Stimulated activated CD4-positive, alpha-beta T cell treated with anti-CD3 and anti-CD28 coated beads, Interleukin-1b, Interleukin-23, amount 100 ng/mL, for 48 hours (primary cell): Measurements from ENCODE around the gene GADD45B.
"Not testable (repeated sequence)": the region's sequence is repeated elsewhere in the genome, so short reads cannot be mapped to it uniquely, and the experiment has no call there.

Source experiments
- DNase-seq: peaks from one replicate; pipeline ENCODE4 v3.0.0-alpha.2; 2020

The GADD45B gene

DNA sequence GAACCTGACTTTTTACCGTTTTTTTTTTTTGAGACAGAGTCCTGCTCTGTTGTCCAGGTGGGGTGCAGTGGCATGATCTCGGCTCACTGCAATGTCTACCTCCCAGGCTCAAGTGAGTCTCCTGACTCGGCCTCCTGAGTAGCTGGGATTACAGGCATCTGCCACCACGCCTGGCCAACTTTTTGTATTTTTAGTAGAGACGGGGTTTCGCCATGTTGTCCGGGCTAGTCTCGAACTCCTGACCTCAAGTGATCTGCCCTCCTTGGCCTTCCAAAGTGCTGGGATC is 6.1 kb upstream of the GADD45B start:
- DNase-seq = not testable (repeated sequence)

DNA sequence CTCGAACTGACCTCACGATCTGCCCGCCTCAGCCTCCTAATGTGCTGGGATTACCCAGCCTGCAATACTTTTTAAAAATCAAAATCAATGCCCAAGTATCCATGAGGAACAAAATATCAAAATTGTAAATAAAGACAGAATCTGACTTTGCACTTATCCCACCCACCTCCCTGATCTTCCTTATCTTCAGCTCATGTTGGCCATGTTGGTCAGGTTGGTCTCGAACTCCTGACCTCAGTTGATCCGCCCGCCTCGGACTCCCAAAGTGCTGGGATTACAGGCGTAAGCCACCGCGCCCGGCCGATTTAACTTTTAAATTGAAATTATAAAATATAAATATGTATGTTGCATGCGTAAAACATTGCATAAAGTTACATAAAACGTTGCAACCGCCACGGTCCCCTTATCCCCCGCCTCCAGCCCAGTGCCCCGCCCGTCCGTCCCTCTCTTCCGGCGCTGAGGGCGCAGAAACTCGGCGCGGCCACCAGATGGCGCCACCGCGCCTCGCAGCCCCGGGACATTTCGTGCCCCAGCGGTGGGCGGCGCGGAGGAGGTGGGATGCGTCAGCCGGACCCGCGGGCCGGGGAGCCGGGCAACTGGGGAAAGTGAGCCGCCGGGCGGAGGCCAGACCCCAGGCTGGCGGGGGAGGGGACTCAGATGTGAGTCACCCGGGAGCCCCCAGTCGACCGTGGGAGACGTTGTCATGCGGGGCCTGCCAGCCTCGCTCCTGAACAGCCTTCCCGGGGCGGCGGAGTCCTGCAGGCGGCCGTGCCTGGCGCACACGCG is 1.5 kb upstream of the GADD45B start:
- DNase-seq = peak; percentile 91

DNA sequence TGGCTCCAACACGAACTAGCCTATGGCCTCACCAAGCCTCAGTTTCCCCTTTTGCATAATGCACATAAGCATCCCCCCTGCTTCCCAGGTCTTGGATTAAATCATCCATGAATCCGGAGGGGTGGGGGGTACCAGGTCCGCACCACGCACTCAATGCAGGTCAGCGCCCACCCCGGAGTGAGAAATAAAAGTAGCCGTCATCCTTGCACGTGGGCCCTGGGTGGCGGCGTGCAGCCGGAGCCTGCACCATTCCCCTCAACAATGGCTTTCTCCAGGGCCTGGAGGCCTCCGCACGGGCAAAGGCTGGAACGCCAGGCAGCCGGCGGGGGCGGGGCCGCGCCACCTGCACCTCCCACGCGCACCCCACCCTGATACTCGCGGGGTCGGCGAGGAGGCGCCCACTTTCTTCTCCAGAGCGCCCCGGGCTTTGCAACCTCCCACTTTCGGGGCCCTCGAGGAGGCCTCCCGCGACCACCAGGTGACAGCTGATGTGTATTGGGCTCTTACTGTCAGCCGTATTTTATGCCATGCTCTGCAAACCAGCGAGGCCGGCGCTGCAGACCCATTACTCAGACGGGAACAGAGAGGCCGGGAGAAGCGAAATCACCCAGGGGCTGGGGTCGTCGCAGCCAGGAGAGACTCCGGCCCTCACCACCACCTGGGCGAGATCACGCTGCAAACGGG is 767 bp upstream of the GADD45B start:
- peak; percentile 84 for DNase-seq

DNA sequence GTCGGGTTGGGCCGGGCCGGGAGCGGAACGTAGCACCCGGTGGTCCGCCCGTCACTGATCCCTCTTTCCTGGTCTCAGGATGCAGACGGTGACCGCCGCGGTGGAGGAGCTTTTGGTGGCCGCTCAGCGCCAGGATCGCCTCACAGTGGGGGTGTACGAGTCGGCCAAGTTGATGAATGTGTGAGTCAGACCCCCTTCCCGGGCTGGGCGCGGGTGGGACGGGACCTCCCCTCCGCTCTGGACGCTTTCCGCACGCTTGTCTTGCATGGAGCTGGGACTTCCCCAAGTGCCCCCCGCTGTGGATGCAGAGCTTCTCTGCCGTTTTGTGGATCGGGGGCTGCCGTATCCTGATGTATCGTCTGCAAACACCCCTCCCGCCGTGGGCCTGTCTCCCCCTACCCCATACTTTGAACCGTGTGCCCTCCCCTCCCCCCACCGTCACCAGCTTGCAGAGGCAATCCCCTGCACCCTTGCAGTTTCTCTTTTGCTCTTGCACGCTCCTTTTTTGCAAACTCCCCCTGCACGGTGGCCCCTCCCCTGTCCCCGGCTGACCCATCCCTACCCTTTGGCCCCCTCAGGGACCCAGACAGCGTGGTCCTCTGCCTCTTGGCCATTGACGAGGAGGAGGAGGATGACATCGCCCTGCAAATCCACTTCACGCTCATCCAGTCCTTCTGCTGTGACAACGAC is 669 bp downstream of the GADD45B start:
- DNase-seq = peak; percentile 79

DNA sequence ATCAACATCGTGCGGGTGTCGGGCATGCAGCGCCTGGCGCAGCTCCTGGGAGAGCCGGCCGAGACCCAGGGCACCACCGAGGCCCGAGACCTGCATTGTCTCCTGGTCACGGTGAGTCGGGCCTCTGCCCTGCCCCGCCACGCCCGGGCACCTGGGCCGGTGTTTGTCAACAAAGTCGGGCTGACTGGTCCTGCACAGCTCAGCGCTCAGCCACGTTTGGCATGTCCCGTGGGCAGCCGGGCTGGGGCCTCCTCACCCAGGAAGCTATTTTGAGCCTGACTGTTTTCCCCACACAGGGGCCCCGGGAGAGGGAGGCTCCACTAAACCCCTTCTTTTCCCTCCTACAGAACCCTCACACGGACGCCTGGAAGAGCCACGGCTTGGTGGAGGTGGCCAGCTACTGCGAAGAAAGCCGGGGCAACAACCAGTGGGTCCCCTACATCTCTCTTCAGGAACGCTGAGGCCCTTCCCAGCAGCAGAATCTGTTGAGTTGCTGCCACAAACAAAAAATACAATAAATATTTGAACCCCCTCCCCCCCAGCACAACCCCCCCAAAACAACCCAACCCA is 1.3 kb downstream of the GADD45B start:
- DNase-seq = no peak

DNA sequence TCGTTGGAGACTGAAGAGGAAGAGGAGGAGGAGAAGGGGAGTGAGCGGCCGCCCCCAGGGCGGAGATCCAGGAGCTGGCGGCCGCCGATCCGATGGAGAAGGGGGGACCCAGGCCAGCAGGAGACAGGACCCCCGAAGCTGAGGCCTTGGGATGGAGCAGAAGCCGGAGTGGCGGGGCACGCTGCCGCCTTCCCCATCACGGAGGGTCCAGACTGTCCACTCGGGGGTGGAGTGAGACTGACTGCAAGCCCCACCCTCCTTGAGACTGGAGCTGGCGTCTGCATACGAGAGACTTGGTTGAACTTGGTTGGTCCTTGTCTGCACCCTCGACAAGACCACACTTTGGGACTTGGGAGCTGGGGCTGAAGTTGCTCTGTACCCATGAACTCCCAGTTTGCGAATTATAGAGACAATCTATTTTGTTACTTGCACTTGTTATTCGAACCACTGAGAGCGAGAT is 1.8 kb downstream of the GADD45B start:
- no peak for DNase-seq

DNA sequence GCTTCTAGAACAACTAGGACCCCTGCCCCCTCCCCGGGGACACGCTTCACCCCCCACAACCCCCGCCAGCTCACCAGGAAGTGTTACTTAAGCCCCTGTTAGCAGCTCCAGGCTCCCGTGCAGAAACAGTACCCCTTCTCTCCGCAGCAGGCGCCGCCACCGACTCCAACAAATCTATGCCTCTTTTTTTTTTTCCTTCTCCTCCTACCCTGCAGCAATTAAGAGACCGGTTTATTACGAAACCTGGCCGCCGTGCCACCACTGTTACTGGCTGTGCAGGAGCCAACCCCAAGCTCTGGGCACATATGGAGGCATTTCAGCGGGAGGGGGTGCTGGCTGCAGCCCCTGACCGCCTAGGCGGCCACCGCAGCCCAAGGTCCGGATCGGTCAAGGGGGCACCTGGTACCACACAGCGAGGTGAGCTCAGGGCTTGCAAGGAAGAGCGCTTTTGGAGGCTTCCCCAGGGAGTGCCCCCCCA is 2.4 kb downstream of the GADD45B start:
- peak; percentile 64 for DNase-seq

DNA sequence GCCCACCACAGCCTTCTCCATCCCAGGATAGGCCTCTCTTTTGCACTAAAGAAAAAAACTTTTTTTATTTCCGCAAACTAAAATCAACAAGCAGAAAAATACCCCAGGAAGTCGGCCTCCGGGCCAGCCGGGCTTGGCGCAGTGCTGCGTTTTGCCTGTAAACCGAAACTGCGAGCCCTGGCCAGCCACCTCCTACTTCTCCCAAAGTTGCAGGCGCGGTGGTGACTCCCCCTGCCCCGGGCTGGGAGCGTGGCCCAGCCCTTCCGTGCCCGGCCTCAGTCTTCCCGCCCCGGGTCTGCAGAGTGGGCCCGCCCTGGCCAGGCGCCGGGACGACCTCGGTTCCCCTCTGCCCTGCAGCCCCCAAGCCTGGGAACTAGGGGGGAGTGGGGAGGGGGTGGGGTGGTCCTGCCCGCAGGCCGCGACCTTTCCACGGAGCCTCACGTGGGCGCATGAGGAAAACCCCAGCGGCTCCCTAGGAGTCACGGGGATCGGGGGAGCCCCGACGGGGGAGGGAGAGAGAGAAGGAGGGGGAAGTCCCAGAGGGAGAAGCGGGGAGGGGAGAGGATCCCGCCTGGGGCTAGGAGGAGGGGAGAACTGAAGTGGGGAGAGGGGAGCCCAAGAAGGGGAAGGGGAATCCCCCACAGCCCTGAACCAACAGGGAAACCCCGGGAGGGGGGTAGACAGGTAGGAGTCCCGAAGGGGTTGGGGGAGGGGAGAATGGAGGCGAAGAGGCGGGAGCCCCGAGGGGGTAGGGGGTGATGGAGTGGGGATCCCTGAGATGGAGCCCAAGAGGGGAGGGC is 3.0 kb downstream of the GADD45B start:
- DNase-seq = peak; percentile 58

DNA sequence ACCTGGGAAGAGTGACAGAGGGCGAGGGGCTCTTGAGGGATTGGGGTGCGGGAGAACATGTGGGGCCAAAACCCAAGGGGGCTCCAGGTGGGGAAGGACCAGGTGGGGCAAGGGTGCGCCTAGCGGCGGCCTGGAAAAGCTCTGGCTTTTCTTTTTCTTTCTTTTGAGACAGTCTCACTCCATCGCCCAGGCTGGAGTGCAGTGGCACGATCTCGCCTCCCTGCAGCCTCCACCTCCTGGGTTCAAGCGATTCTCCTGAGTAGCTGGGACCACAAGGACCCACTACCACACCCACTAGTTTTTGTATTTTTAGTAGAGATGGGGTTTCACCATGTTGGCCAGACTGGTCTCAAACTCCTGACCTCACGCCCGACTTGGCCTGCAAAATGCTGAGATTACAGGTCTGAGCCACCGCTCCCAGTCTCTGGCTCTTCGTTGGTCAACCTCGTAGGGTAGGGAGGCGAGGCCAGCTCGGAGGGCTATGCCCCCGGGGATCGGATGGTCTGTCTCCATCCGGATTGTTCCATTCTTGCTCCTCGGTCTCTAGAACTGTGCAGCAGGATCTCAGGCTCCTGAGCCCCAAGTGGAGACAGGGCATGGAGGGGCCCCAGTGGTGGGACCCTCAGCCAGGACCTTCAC is 3.7 kb downstream of the GADD45B start:
- DNase-seq = no peak

DNA sequence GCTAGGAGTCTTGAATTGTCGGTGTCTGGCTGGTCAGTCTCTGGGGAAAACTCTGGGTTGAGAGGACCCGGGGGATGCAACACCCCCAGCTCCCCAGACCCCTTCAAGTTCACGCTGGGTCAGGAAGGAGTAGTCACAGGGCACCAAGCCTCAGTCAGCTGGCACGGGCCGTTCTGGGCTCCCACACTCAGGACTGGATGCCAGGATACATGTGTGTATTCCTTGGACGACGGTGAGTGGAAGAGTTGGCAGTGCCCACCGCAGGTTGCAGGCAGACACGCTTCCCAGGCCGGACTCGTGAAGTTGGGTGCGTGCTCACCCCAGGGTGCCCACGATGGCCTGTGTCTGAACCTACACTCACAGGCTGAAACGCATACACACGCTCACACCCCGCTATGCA is 5.5 kb downstream of the GADD45B start:
- DNase-seq = no peak

DNA sequence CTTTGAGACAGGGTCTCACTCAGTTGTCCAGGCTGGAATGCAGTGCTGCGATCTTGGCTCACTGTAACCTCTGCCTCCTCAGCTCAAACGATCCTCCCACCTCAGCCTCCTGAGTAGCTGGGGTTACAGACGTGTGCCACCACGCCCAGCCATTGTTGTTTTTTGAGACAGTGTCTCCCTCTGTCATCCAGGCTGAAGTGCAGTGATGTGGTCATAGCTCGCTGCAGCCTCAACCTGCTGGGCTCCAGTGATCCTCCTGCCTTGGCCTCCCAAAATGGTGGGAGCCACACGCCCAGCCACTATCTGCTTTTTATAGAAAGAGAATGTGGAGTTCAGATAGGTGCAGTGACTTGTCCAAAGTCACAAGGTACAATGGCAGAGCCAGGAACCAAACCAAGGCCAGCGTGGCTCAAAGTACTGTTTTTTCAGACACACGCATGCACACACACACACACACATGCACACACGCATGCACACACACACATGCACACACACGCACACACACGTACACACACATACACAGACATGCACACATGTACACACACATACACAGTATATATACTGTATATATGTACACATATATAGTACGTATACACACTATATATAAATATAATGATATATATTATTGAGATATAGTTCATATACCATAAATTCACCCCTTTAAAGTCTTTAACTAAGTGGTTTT is 6.6 kb downstream of the GADD45B start:
- no peak for DNase-seq

DNA sequence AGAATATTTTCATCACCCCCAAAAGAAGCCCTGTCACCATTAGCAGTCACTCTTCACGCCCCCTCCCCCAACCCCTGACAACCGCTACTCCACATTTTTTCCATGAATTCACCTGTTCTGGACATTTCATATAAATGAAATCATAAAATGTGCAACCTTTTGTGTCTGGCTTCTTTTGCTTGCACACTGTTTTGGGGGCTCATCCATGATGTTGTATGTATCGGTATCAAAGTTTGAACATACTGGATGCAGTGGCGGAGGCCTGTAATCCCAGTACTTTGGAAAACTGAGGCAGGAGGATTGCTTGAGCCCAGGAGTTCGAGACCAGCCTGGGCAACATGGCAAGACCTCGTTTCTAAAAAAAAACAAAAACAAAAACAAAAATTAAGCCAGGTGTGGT is 7.2 kb downstream of the GADD45B start:
- no peak for DNase-seq

DNA sequence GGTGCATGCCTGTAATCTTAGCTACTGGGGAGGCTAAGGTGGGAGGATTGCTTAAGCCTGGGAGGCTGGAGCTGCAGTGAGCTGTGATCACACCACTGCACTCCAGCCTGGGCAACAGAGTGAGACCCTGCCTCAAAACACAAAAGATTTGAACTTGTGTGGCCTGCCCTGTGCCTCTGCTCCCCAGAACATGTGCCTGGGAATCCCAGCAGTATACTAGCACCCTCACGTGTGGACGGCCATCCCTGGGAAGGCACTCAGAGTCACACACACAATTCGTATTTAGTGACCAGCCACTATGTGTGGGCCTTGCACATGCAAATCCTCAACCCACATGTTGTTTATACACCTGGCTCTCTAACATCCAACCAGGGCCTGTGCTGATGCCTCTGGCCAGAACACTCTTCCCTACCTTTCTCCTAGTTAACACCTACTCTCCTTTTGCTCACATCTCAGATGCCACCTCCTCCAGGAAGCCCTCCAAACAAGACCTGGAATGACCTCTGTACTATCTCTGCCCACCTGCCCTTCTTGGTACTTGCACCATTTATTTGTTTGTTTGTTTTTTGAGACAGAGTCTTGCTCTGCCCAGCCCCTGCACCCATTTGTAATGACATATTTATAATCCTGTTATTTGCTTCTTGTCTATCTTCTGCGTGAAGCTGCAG is 7.7 kb downstream of the GADD45B start:
- DNase-seq = no peak

DNA sequence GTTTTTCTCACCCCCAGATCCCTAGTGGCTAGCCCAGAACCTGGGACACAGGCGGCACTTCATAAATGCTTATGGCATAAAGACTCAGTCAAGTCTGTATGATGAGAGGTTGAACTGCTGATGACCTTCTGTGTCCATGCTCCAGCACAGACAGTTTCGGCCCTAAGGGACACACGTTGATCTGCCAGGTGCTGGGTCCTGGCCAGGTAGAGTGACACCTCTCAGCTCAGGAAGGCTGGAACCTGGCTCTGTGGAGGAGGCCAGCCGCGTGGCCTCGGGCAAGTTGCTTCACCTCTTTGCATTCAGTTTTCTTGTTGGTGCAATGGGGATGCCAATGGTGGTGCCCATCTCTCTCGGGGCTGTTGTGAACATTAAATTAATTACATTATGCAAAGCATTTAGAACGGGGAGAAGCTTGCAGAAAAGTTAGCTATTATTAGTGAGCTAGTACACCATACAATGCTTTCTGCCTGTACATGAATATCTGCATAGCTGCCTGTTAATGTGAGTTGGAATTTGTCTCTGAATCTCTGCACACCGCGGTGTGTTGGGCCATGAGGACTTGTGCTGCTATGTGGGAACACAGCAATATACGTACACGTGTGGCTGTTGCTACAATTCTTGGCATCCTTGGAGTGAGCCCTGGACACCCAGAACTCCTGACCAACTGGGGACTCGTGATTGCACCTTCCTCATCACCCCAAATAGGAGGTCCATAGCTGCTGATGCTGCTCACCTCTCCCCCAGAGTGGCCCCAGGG is 8.4 kb downstream of the GADD45B start:
- no peak for DNase-seq

DNA sequence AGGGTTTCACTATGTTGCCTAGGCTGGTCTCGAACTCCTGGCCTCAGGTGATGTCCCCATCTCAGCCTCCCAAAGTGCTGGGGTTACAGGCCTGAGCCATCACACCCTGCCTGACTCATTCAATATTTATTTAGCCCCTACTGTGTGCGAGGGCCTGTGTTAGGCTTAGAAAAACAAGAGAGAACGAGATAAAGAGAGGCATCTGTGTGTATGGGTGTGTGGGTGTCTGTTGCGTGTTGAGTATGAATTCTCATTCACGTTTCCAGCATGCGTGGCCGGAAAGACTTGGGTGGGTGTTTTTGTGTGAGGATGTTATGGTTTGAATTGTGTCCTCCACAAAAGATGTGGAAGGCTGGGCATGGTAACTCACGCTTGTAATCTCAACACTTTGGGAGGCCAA is 9.5 kb downstream of the GADD45B start:
- no peak for DNase-seq

DNA sequence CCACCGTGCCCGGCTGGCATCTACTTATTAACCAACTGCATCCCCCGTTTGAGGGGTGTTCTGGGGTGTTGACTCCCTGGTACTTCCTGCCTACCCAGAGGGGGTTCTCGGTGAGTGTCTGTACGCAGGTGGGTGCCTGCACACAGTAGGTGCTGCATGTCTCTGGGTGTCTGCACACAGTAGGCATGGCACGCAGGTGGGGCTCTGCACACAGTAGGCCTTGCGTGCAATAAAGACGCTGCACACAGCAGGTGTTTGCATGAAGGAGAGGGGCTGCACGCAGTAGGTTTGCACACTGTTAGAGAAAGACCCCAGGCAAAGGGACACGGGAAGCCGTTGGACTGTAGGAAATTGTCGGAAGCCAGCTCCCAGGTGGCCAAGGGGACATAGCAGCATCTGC is 11.2 kb downstream of the GADD45B start:
- DNase-seq = no peak

DNA sequence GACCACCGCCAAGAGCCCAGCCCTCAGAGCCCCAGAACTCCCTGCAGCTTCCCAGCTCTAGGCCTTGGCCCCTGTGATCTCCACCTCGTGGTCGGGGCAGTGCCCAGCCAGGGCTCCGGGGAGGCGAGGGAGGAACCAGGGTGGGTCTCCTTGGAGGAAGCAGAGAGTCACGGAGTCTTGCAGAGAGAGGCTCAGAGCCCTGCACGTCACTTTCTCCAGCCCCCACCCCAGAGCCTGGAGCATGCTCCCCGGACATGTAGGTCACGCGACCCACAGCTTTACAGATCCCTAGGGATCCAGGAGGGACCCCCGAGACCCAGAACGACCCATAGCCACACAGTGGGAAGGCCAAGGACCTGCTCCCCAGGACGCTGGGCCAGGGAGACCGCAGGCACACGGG is 11.9 kb downstream of the GADD45B start:
- DNase-seq = no peak

DNA sequence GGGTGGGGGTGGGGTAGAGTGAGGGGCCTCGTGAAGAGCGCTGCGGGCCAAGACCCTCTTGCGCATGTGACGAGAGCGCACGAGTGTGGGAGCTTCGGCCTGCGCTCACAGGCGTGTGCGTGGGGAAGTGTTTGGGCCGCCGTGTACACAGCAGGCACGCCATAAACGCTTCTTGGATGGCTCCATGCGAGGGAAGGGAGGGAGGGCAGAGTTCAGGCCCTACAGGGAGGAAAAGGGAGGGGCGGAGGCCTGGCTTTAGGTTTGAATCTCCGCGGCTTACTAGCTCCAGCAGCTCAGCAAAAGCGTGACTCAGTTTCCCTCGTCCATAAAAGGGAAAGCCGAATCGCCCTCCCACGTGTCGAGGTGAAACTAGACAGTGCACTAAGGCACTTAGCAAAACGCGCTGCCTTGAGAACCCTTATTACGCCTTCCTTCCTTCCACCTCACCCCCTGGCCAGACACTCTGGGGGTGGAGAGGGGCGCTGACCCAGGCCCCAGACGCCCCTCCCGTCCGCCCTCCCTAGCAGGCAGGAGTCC is 12.5 kb downstream of the GADD45B start:
- no peak for DNase-seq

DNA sequence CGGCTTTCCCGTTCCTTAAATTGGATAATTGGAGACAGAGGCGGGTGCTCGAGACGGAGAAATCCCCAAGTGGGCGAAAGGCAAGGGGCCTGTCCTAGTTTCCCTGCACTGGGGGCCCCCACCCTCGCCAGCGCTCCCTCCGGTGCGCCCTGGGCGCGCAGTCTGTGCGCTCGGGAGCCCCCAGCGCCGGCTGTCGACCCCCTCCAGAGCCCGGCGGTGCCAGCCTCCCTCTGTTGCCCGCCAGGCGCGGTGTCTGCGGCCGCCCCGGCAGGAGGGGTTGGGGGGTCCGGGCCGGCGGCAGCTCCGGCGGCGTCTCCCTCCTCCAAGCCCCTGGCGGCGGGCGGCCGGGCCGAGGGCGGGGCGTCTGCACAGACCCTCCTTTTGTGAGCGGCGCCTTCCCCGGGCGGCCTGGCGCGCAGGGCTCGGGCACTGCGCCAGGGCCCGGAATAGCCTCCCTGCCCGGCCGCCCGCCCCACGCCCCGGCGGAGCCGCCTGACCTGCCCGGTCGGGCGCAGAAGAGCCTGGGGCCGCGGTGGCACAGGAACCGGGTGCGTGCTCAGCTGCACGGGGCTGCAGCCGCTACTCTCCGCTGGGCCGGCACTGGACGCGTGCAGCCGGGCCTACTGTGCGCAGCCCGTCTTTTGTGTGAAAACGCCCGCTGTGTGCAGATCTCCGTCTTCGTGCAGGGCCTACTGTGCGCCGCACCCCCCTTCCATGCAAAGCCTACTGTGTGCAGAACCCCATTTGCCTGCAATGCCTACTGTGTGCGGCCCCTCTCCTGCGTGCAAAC is 13.2 kb downstream of the GADD45B start:
- DNase-seq = no peak
